Measurements from ENCODE around the gene ACOX3.

DNA sequence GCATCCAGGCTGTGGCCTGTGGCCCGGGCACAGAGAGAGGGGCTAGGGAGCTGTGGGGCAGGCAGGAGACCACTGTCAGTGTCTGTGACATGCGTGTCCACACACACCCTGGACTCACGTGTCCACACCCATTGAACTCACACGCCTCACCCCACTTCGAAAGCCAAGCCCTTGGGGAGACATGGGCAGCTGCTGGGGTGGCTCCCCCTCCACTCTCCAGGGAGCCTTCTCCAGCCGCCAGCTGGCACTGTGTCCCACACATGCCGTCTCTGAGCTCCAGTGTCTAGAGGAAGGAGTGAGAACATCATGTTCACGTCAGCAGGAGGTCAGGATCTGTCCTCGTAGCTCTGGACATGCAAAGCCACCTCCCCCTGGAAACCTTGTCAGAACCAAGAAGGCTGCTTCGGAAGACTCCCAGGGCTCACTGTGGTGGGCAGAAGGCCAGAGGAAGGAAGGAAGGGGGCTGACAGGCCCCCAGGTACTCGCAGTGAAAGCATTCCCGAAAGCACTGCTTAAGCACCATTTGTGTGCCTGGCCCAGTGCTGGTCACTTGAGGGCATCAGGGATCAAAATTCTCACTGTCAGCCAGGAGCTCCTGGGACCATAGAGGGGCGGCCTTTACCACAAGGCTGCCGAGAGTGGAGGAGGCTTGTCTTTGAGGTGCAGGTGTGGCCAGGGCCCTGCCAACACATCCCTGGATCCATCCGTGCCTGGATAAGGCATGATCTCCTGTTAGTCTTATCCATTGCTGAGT lies 109.5 kb downstream of the ACOX3 start:
- TF ChIP-seq CTCF (IDR thresholded peaks at IDR 0.05) = no peak
- TF ChIP-seq POLR2A (IDR thresholded peaks at IDR 0.05) = no peak
